A673 (cell line): ENCODE data around the gene TRPM3. TPM values are rescaled to one million over a fixed set of nuclear protein-coding genes. Genes with fewer than 3 reads are reported as not detected.

Source experiments
- BruUV-seq: library from RNA; stranded (reverse); fragments of 400-500 nt; replicated peaks from 2 replicates; lab custom pipeline; 2021; lab: Mats Ljungman, UMichigan
- CTCF ChIA-PET: fragments of 300-600 bp; sonication (Branson Sonifier 250); formaldehyde crosslinking; loops from one replicate; lab custom pipeline; 2022; ENCODE audit warnings: antibody characterized with exemption; lab: Charles Lee
- POLR2A ChIA-PET: fragments of 300-600 bp; sonication (Branson Sonifier 250); formaldehyde crosslinking; loops from one replicate; lab custom pipeline; 2022; ENCODE audit warnings: antibody characterized with exemption; ENCODE audit not compliant: low non-redundant PET; lab: Charles Lee
- DNase-seq: peaks from one replicate; pipeline ENCODE4 v3.0.0-alpha.2; 2015; ENCODE audit warnings: low spot score
- H3K27ac ChIP-seq: fragments of 200-600 bp; sonication (generic); 2 replicates; pipeline ENCODE4 v1.5.1; 2016; ENCODE audit warnings: mixed run types, low read depth, mild to moderate bottlenecking, mixed read lengths, antibody characterized with exemption, low read length; ENCODE audit not compliant: poor library complexity, severe bottlenecking
- H3K27me3 ChIP-seq: fragments of 200-600 bp; sonication (generic); replicated peaks from 2 replicates; pipeline ENCODE4 v1.6.1; 2017; ENCODE audit warnings: mixed run types, low read depth, mild to moderate bottlenecking, mixed read lengths, antibody characterized with exemption, low read length; ENCODE audit not compliant: insufficient read depth, poor library complexity
- H3K36me3 ChIP-seq: fragments of 200-600 bp; sonication (generic); 2 replicates; pipeline ENCODE4 v1.6.1; 2016; ENCODE audit warnings: mixed run types, mild to moderate bottlenecking, mixed read lengths, antibody characterized with exemption, low read length; ENCODE audit not compliant: insufficient read depth, poor library complexity, severe bottlenecking
- H3K4me1 ChIP-seq: fragments of 200-600 bp; sonication (generic); 2 replicates; pipeline ENCODE4 v1.6.1; 2017; ENCODE audit warnings: mixed run types, mild to moderate bottlenecking, mixed read lengths, antibody characterized with exemption, low read length; ENCODE audit not compliant: insufficient read depth, poor library complexity, severe bottlenecking
- H3K4me3 ChIP-seq: fragments of 200-600 bp; sonication (generic); 2 replicates; pipeline ENCODE4 v1.5.1; 2016; ENCODE audit warnings: low read depth, mixed run types, mild to moderate bottlenecking, mixed read lengths, low read length; ENCODE audit not compliant: poor library complexity, severe bottlenecking
- H3K9me3 ChIP-seq: fragments of 200-600 bp; sonication (generic); 2 replicates; pipeline ENCODE4 v1.6.1; 2016; ENCODE audit warnings: mixed run types, low read depth, mild to moderate bottlenecking, mixed read lengths, antibody characterized with exemption, low read length; ENCODE audit not compliant: poor library complexity, severe bottlenecking
- CTCF ChIP-seq: fragments of 300-800, 200-600 bp; sonication (generic); conservative IDR thresholded peaks from 2 replicates; pipeline ENCODE4 v1.5.1; 2017; ENCODE audit warnings: low read depth, mild to moderate bottlenecking, antibody characterized with exemption, low read length, moderate library complexity, mixed read lengths
- EZH2 ChIP-seq: fragments of 200-600 bp; sonication (generic); IDR thresholded peaks from 2 replicates; pipeline ENCODE4 v1.6.1; 2017; ENCODE audit warnings: borderline replicate concordance, low read depth, mild to moderate bottlenecking, mixed read lengths, antibody characterized with exemption, low read length; ENCODE audit not compliant: poor library complexity, severe bottlenecking
- intact Hi-C: fragments of 100-400 bp; cut with micrococcal nuclease; formaldehyde crosslinking; loops from one replicate; pipeline ENCODE4 v1.10.0; 2022; ENCODE audit not compliant: unreplicated experiment
- total RNA-seq: library from RNA; stranded (reverse); gene quantifications from 2 replicates; pipeline ENCODE4 v1.2.3, GENCODE V29; 2021

Gene TRPM3
- total RNA-seq, 1 experiment from 2014 or later: not detected

- H3K4me3 ChIP-seq: no peak overlapping the region
- H3K36me3 ChIP-seq: no peaks in the 10 kb centered on the region
- intact Hi-C loops: no loop called here
- BruUV-seq: no TSS peak
- TF ChIP-seq EZH2 (no peak), CTCF (no peak)
- H3K9me3 ChIP-seq: no peaks in the 10 kb centered on the region
- POLR2A ChIA-PET: no interaction called here
- H3K27ac ChIP-seq: no peak overlapping the region
- peaks cover 4% of the 10 kb centered on the region for H3K27me3 ChIP-seq
- no peaks in the 10 kb centered on the region for H3K4me1 ChIP-seq
- CTCF ChIA-PET: no interaction called here
- DNase-seq: no peak
Measured at GRCh38 chr9:70593241-70593640, 528.2 kb downstream of the TRPM3 start.

DNA sequence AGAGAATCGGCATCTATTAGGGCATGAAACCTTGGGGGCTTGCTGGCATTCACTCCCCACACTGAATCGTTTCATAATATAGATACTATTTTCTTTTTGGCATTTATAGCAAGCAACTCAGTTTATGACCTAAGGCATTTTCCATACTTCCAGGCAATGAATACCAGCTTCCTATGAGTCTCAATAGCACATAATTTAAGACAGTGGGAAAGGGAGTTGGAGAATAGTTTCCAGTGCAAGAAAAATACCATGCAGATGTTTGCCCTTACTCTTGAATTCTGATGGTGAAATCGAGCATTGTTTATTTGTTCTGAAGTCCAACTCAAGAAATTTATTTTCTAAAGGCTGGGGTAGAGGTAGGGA, 531.1 kb downstream of the TRPM3 start:
- POLR2A ChIA-PET: no interaction called here
- no peak overlapping the region for H3K4me3 ChIP-seq
- H3K27ac ChIP-seq: no peak overlapping the region
- H3K9me3 ChIP-seq: no peaks in the 10 kb centered on the region
- peaks cover 4% of the 10 kb centered on the region for H3K27me3 ChIP-seq
- CTCF ChIA-PET: no interaction called here
- no peaks in the 10 kb centered on the region for H3K4me1 ChIP-seq
- no peak for TF ChIP-seq EZH2
- no peak for TF ChIP-seq CTCF
- BruUV-seq: no TSS peak
- DNase-seq: no peak
- intact Hi-C loops: no loop called here
- H3K36me3 ChIP-seq: no peaks in the 10 kb centered on the region

DNA sequence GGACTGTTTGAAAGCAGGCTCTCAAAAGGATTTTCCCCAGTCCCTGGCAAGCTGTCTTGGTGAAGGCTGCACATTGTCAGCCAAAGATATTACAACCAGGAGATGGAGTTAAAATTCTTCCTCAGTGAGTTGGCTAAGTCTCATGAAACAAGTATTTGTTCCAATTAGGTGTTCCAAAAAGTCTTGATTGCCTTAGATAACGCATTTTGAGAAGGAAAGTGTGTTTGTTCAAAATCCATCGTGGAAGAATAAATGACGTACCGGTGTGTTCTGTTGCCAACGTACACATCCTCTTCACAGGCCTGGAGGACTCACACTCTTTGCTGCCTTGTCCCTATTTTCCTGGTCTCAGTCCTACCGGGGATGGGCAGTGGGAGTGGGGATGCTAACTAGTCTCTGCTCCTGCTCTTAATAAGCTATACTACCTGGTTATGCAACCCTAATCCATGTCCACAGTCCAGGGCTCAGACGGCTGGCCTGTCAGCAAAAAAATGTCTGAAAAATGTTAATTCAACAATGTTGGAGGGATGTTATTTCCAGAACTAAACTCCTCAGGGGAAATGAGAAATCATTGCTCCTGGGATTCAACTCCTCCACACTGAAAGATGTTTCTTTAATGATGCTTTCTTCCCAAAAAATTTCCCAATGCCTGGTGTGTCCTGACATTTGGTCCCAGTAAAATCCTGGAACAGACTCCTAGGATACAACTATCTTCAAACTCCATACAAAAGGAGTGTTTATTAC, 531.7 kb downstream of the TRPM3 start:
- no peak for DNase-seq
- Histone ChIP-seq H3K9me3 (no peaks in the 10 kb centered on the region), H3K4me3 (no peak overlapping the region), H3K4me1 (no peaks in the 10 kb centered on the region), H3K36me3 (no peaks in the 10 kb centered on the region), H3K27ac (no peak overlapping the region), H3K27me3 (peaks cover 4% of the 10 kb centered on the region)
- intact Hi-C loops: no loop called here
- TF ChIP-seq EZH2: no peak
- TF ChIP-seq CTCF: no peak
- CTCF ChIA-PET: no interaction called here
- POLR2A ChIA-PET: no interaction called here
- no TSS peak for BruUV-seq
